ENCODE data around the gene OSBPL3.
"Not testable (repeated sequence)": the region's sequence is repeated elsewhere in the genome, so short reads cannot be mapped to it uniquely, and the experiment has no call there.

OSBPL3 gene

DNA sequence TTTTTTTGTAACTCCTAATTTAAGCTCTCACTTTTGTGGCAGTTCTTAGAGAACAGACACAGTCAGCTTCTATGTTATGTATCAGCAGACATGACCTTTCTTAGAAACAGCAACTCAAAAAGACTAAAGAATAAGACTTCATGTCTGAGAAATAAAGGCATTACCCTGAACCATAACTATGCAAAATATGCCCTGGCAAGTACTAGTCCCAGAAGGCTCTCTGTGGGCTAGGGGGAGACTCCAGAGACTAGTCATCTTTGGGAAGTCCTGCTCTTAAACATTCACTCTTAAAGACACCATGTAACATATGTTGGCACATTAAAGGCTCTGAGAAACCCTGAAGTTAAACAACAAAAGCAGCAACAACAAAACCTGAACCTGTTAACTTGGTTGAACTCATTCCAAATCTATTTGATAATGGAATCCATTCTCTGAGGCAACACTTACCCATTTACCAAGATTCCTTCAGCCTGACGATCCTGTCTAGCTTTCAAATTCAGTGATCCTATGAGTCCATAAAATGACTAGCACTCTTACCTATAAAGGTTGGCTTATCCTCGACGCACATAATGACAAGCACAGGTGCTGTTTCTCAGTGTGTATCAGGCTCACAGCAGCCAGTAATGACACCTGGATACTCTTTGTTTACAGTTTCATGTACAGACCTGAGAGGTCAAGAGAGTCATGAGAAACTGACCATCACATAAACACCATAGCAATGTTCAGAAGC is 62.3 kb downstream of the OSBPL3 start:
- no peak for DNase-seq

DNA sequence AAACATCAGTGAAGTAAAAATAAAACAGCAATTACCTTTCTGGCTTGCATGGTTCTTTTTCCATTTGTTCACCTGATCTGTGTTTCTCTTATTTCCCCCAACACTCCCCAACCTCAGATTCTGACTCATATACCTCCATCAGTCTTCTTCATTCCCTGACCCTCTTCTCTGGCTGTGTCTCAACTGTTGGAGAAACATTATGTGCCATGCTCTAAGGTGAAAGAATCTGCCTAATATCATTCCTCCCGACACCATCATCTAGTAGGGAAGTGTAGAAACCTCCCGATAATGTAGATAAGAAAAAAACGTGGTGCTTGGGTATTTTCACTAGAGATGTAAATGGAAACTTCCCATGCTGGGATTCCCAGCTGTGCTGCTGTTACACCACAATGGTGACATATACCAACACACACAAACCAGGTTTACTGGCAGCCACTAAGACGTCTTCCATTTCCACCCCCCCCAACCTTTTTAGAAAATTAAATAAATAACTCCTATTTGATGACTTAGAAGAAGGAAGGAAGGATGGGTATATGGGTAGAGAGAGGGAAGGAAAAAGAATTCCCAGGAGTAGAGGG is 63.4 kb downstream of the OSBPL3 start:
- no peak for DNase-seq

DNA sequence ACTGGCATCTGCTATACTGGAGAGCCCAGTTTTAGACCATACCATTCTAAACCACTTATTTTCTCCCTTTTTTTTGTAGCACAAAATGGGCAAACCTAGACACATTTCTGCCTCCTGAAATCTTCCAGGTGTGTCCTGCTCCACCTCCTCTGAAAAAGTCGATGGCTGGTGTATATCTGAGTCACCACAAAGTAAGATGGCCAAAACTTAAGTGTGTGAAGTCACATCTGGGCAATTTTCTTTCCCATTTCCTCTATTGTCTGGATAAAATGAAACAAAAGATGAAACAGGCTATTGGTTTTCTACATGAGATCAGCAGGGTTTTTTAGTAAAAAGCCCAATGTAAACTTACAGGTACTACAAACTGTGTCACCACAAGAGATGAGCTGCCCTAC is 65.5 kb downstream of the OSBPL3 start:
- DNase-seq = no peak

DNA sequence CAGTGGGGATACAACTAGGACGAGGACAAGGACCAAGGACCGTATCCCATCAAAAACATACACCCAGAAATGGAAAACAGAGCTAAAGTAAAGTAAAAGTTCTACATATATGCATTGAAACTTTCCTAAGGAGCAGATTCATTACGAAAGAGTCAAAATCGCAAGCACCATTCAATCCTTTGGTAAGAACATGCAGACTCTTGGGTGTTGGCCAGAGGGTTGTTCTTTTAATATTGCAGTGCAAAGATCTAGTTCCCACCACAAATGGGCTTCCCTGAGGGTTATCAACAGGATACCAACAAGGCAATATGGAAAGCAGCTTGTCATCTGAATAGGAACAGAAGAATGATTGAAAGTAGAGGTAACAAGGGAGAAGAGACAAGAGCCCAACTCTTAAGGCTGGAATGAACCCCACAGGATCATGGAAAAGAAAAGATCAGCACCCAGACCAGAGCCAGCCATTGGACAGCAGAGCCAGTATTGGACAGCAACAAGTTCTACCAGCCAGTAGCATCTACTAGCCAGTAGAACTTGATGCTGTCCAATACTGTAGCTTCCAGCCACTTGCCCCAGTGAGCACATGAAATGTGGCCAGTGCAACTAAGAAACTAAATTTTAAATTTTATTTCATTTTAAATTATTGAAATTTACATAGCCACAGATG is 66.0 kb downstream of the OSBPL3 start:
- no peak for DNase-seq

DNA sequence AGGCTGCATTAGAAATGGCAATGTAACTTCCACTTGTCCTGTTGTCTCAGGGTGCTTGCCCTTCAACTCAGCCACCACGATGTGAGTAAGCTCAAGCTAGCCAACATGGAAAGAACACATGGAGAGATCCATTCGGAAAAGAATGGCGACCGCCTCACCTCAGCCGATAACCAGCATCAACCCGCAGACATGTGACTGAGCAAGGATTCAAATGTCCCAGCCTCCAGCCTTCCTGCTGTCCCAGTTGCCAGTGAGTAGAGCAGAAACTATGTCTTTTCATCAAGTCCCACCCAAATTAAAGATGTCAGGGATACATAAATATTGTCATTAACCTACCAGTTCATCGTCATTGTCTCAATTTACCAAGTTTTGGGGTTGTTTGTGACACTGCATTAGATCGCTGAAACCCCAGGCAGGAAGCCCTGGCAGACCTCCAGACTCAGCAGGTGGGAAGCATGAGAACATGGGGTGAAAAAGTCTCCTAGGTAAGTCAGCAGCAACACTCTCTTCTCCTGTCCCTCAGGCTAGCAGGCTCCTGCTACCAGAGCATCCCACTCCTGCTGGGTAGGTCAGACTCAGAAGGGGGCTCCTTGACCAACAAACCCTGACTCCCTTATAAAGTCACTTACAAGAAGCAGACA is 67.0 kb downstream of the OSBPL3 start:
- no peak for DNase-seq

DNA sequence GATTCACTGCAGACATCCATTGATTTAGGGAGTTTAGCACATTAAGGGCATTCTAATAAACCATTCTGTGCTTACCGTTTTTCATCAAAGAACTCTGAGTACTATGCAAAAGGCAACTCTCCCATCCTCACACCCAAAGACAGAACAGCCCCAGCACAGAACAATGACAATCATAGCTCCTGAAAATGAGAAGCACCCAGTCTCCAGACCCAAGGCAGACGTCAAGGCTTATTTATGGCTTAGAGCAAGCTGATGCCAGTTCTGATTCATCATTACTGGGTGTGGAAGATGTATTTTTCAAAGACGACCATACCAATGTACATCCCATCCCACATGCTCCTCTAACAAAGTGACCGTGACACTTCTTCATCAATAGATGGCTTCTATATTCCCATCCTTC is 67.6 kb downstream of the OSBPL3 start:
- no peak for DNase-seq

DNA sequence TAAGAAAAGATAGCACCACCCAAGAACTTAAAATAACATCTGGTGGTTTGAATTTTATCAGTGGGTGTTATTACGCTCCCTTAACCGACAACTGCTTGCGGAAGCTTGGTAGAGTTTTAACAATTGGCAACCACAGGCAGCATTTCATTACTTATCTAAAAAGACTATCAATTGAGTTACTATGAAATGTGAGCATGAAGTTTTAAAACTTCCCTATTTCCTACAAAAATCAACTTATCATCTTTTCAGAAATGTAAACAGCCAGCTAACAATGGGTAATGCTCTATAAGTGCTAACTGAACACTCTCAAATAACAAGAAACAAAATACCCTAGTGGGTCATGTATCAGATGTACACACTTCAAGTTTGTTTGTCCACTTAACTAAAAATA is 68.8 kb downstream of the OSBPL3 start:
- no peak for DNase-seq

DNA sequence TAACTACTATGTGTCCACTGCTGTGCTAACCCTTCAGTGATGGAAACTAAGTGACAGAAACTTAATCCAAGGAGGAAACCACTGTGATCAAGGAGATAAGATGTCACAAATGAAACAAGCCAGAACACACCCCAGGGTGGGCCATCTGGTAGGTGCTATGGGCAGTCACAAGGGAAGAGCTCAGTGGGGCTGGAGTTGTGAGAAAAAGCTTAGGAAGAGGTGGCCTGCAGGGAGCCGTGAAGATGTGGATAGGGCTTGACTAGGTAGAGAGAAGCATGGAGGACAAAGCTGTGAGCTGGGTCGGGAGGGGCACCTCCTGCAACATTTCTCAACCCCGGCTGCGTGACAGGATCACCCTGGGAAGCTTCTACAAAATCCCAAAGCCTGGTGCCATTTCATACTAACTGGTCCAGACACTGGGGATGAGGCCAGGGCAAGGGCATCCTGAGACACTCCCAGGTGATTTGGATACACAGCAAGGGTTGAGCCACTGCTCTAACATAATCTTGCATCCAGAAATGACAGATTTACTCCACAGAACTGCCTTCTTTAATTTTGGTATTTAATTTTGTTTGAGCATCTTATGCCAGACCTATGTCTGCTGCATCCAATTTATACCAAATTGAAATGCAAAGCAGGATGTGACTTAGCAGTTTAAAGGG is 69.3 kb downstream of the OSBPL3 start:
- no peak for DNase-seq

DNA sequence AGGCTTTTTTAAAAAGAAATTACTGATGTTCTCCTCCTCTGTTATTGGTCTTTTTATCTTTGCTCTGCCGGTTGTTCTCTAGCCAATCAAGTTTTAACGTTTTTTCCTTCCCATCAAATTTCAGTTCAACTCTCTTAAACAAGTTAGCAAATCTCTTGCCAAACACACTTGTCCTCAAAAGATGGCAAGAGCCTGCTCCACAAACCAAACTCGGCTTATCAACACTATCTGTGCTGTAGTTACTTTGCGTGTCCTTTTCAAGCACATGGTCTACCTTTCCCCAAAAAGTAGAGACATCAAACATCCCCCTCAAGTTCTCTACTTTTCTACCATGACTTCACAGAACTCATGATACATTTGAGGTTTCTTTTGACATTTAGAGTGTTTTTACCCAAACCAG is 71.3 kb downstream of the OSBPL3 start:
- no peak for DNase-seq

DNA sequence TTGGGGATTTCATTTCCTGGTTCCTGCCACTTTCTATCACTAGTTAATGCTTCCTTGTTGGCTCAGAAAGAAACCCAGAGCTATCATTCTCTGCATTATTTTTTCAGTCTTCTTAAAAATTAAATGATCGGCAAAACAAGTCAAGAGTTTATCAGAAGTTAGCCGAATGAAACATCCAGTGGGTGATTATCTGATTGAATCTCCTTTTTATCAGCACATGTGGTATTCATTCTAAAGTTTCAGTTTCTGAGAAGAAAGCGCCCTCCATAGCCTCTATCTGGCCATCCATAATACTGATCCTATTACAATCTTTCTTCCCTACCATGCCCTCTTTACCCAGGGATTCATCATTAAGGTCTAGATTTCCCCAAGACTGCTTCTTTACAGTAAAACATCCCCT is 71.8 kb downstream of the OSBPL3 start:
- DNase-seq = no peak

DNA sequence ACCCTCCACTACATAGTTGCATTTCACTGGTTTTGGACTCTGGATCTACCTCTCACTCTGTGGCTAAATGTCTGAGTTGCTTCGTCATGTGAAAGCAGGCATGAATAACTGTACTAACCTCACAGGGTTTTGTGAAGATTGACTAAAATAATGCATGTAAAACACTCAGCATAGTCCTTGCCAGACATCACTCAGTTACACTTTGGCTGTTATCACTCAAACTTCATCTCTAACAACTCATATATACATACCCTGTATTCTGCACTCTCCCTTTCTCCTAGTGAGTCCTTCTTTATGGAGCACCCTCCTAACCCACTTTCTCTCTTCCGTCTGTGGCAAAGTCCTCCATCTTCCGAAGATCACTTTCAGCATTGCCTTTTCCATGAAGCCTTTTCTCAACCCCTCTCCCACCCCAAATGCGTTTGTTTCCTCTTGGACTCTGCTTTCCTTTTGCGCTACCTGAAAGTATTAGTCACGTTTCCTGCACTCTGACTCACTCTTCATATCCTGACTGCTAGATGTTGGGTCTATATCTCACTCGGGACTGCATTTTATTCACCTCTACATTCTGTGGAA is 72.6 kb downstream of the OSBPL3 start:
- DNase-seq = no peak

DNA sequence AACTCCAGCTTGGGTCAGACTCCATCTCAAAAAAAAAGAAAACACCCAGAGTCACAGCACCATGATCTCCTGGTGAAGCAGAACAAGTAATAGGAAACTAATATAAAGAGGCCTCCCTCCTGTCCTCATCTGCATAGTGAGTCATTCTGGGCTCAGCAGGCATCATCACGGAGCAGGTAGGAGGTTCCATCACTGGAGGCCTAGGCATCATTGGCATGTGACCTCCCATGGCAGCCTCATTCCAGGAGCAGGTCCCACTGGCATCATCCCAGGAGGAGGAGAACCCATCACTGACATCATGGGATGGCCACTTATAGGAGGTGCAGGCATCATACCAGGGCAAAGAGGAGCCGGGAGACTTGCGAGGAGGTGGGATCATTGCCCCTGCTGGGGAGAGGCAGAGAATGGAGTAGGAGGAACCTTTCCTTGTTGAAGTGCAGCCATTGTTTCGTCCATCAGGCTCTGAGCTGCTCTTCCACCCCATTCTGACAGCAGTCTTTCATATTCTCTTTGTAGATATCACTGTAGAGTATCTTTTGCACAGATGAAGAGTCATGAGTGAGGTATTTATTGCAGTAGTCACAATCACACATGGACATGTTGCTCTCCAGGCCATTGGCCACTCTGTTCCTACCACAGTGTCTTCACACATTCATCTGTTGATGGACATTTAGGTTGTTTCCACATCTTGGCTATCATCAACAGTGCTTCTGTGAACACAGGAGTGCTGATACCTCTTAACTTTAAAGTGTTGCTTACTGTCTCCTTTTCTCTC is 73.8 kb downstream of the OSBPL3 start:
- DNase-seq = no peak

DNA sequence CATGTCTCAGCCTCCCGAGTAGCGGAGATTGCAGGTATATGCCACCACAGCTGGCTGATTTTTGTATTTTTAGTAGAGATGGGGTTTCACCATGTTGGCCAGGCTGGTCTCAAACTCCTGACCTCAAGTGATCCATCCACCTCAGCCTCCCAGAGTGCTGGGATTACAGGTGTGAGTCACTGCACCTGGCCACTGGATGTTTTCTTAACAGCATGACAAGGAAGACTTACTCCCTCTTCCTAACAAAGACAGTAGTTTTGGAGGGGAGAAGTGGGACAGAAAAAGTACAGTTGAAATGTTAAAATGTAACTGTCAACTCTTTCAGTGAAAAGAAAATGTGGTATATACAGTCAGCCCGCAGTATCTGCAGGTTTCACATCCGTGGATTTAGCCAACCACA is 76.0 kb downstream of the OSBPL3 start:
- DNase-seq = not testable (repeated sequence)

DNA sequence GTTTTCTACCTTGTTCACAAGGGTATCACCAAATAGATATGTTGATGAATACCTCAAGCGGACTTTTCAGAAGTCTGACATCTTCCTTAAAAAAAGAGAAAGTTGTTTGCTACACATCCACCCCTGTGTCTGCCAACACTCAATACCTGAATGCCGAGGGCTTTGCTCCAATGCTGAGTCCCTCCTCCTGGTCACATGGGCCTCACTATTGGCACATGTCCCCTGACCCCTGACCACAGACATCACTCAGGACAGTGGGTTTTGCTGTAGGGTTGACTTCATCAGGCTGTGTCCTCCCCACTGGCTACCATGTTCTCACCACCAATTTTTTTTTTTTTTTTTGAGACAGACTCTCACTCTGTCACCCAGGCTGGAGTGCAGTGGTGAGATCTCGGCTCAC is 76.4 kb downstream of the OSBPL3 start:
- no peak for DNase-seq

DNA sequence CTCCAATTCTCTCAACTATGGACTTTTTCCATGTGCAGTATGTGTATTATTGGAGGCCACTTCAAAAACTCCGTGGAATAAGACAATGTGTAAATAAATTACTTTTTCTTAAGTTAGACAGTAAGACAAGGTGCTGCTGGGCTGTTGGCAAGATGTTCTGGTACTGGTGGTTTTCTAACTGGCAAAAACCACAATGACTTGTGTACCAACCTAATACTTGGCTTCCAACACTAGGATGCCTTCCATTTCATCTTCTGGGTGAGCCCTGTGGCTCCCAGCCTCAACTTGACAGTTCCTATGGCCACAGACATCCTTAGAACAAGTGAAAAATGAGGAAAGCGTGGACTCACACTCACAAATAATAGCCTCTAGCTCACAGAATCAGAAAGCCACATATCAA is 77.0 kb downstream of the OSBPL3 start:
- no peak for DNase-seq

DNA sequence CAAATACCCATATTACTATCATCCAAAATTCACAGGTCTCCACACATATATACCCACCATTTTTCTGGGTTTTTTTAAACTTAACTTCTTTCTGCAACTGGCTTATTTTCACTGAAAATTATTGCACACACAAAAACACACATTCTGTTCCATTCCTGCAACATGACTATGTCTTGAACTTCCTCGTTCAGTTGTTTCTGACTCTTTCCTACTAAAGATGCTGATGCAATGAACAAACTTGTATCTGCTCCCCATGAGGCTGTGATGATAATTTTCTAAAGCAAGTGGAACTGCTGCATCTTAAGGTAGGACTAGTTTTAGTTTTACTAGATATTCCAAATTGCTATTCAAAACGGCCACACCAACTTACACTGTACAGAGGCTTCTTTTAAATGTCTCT is 77.7 kb downstream of the OSBPL3 start:
- DNase-seq = no peak

DNA sequence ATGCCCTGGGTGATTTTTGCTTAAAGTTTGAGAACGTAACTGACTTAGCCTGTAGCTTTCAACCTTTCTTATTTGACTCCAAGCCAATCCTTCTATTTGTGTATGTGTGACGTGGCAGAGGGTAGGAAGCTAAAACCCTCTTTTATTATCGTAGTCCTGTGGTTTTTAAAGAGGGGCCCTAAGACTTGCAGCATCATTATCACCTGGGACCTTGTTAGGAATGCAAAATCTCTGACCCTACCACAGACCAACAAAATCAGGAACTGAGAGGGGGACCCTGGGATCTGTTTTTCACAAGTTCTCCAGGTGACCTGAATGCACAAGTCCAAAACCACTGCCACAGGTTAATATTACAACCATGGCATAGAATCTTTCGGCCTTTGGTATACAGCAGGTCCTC is 80.1 kb downstream of the OSBPL3 start:
- DNase-seq = no peak

DNA sequence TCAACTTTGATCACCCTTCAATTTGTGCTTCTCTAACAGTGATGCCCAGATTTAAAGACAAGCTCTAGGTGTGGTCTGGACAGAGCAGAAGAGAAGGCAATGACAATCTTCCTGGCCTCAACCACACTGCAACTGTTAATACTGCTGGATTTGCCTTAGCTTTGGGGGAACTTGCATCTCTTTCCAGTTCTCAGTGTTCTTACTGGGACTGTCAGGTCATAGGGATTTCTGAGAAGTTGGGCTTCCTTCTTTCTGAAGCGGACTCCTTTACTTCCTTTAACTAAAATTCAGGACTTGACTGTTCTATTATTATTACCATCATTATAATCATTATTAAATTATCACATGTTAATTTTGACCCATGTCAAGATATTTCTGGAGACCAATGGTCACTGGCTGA is 80.8 kb downstream of the OSBPL3 start:
- no peak for DNase-seq

DNA sequence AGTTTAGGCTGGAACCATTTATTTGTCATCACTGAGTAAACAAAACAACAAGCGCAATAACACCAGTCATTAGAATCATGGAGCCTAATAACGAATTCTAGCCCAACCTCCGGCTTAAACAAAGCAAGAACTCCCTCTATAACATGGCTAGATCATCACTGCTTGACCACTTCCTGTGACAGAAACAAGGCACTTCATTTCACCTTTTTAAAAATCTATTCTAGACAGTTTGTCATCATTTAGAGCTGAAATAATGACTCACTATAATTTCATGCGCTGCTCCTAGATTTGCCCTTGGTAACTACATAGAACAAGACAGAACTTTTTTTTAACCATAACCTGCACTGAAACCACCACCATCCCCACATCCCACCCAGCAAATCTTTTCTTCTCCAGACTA is 81.3 kb downstream of the OSBPL3 start:
- no peak for DNase-seq

DNA sequence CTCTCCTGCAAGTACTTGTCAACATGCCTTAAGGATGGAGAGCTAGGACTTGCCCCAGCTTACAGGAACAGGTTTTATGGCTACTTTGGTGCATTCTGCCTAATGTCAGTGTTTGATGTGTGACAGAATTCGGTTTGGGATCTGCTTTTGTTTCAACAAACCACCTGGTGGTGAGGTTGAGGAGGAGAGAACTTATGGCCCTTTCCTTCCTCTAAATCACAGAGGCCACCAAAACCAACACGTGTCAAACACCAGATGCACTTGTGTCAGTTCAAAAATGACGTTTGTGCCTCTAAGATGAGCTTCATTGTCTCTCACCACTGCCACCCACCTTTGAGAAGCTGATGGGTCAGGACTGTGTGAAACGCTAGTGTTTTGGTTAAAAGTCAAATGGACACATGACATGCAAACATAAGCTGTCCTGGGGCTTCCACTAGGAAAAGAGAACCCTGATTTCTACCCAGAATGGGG is 83.9 kb downstream of the OSBPL3 start:
- no peak for DNase-seq

DNA sequence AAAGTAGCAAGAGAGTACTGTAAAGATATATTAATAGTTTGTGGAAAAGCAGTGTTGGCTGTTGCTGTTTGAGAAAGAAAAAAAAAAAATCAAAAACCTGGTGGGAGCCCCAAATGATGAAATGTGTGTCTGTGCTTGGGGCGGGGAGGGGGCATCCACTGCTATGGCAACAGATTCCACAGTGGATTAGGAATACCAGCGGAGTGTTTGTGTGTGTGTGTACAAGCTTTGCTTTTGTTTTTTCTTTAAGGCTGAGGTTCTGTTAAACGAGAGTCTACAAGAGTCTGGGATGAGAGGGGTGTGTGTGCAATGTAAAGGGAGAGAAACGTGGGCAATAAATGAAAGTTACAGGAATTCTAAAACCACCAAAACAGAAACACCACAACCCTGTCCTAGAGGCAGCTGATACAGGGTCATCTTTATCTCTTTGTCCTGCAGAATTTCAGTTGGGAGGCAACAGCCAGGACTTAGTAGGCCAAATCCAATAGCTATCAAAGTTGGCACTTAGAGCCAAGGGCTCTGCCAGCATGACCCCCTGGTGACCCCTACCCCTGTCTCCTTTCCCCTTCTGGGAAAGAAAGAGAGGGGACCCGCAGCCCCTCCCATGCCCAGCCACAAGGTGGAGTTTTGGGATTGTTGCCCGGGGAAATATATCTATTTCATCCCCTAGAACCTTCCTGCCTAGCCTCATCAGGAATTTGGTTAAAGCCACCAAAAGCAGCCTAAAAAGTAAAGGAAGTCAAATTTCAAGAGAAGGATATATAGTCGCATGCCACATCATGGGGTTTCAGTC is 85.4 kb downstream of the OSBPL3 start:
- DNase-seq = peak; percentile 30

Data from retina (tissue), 1 donor.